Thyroid gland (tissue), 4 donors: ENCODE data around the gene NOX5.

Source experiments
- POLR2A ChIP-seq, 2 donors: fragments of 450-650 bp; IDR thresholded peaks; one replicate each; pipeline ENCODE4 v1.6.1; 2017; ENCODE audit warnings: antibody characterized with exemption in 2 of 2, mild to moderate bottlenecking in 2 of 2, moderate library complexity in 1 of 2
- TF ChIP-seq, protein P1 (sequence below), 6 experiments: fragments of 200-600 bp in 3 of 6; fragments of 450-650 bp in 3 of 6; sonication (generic) in 3 of 6; IDR thresholded peaks; one replicate each; pipeline ENCODE4 v1.5.1; 2016 to 2019; ENCODE audit warnings: antibody characterized with exemption in 6 of 6, mild to moderate bottlenecking in 2 of 6, inconsistent platforms in 1 of 6, moderate library complexity in 1 of 6

DNA sequence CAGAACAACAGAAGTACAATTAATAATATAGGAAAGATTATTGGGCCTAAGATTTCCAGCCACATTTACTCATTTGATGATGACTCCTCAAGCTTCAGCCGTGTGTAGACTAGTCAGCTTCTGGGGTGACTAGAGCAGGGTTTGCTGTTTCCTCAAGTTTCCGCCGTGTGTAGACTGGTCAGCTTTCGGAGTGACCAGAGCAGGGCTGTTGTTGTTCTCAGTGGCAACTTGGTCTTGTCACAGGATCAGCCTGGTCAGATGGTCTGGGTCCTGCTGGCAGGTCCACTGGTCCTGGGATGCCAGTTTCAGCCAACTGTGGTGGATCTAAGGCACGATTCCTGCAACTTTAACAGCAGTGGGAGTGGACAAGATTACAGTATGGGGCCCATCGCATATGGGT, 21.8 kb upstream of the NOX5 start:
- TF ChIP-seq, protein P1, sequence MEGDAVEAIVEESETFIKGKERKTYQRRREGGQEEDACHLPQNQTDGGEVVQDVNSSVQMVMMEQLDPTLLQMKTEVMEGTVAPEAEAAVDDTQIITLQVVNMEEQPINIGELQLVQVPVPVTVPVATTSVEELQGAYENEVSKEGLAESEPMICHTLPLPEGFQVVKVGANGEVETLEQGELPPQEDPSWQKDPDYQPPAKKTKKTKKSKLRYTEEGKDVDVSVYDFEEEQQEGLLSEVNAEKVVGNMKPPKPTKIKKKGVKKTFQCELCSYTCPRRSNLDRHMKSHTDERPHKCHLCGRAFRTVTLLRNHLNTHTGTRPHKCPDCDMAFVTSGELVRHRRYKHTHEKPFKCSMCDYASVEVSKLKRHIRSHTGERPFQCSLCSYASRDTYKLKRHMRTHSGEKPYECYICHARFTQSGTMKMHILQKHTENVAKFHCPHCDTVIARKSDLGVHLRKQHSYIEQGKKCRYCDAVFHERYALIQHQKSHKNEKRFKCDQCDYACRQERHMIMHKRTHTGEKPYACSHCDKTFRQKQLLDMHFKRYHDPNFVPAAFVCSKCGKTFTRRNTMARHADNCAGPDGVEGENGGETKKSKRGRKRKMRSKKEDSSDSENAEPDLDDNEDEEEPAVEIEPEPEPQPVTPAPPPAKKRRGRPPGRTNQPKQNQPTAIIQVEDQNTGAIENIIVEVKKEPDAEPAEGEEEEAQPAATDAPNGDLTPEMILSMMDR (IDR thresholded peaks at IDR 0.05) = no peak
- no peak for TF ChIP-seq POLR2A (IDR thresholded peaks at IDR 0.05)
